ENCODE data around the gene NINJ2. TPM values are rescaled to one million over a fixed set of nuclear protein-coding genes. Genes with fewer than 3 reads are reported as not detected.

NINJ2 gene
- total RNA-seq, 1 experiment from 2014 or later, result 4.1 TPM

GRCh38 chr12:570435-570920 lies 92.8 kb downstream of the NINJ2 start:
- DNase-seq (ENCODE audit: low read depth), result peak; percentile 89

- DNase-seq (ENCODE audit: low read depth), result peak; percentile 78
Observed at GRCh38 chr12:569803-570434, 93.3 kb downstream of the NINJ2 start.

- DNase-seq (ENCODE audit: low read depth), result no peak
Observed at GRCh38 chr12:569091-569676, 94.1 kb downstream of the NINJ2 start.

- DNase-seq (ENCODE audit: low read depth), result no peak
Observed at GRCh38 chr12:568486-568885, 94.8 kb downstream of the NINJ2 start.

GRCh38 chr12:565589-566105 lies 97.6 kb downstream of the NINJ2 start:
- no peak for DNase-seq (ENCODE audit: low read depth)

GRCh38 chr12:565161-565560 lies 98.1 kb downstream of the NINJ2 start:
- no peak for DNase-seq (ENCODE audit: low read depth)

- DNase-seq (ENCODE audit: low read depth), result no peak
Observed at GRCh38 chr12:563787-564298, 99.4 kb downstream of the NINJ2 start.

- peak; percentile 39 for DNase-seq (ENCODE audit: low read depth)
Observed at GRCh38 chr12:563250-563781, 99.9 kb downstream of the NINJ2 start.

GRCh38 chr12:562634-563033 lies 100.6 kb downstream of the NINJ2 start:
- DNase-seq (ENCODE audit: low read depth), result no peak

GRCh38 chr12:561908-562593 lies 101.2 kb downstream of the NINJ2 start:
- no peak for DNase-seq (ENCODE audit: low read depth)

GRCh38 chr12:561391-561705 lies 101.9 kb downstream of the NINJ2 start:
- no peak for DNase-seq (ENCODE audit: low read depth)

- DNase-seq (ENCODE audit: low read depth), result no peak
Observed at GRCh38 chr12:560691-561390, 102.4 kb downstream of the NINJ2 start.

- DNase-seq (ENCODE audit: low read depth), result no peak
Observed at GRCh38 chr12:559906-560455, 103.3 kb downstream of the NINJ2 start.

- no peak for DNase-seq (ENCODE audit: low read depth)
Observed at GRCh38 chr12:559208-559905, 103.9 kb downstream of the NINJ2 start.

GRCh38 chr12:558580-558979 lies 104.7 kb downstream of the NINJ2 start:
- DNase-seq (ENCODE audit: low read depth), result no peak

- no peak for DNase-seq (ENCODE audit: low read depth)
Observed at GRCh38 chr12:556498-556897, 106.7 kb downstream of the NINJ2 start.

GRCh38 chr12:554001-554285 lies 109.3 kb downstream of the NINJ2 start:
- no peak for DNase-seq (ENCODE audit: low read depth)

- no peak for DNase-seq (ENCODE audit: low read depth)
Observed at GRCh38 chr12:553216-554000, 109.8 kb downstream of the NINJ2 start.

GRCh38 chr12:552466-552865 lies 110.8 kb downstream of the NINJ2 start:
- no peak for DNase-seq (ENCODE audit: low read depth)

- DNase-seq (ENCODE audit: low read depth), result no peak
Observed at GRCh38 chr12:550473-551260, 112.6 kb downstream of the NINJ2 start.
